Suprapubic skin (tissue), 4 donors: Measurements from ENCODE around the gene SCAMP4. TPM values are rescaled to one million over a fixed set of nuclear protein-coding genes. Genes with fewer than 3 reads are reported as not detected.
"Not testable (repeated sequence)": the region's sequence is repeated elsewhere in the genome, so short reads cannot be mapped to it uniquely, and the experiment has no call there.

Experiments
- DNase-seq, 2 donors: peaks; one replicate each; pipeline ENCODE4 v3.0.0-alpha.2; 2019; ENCODE audit warnings: low spot score in 2 of 2
- H3K27ac ChIP-seq: fragments of 200-600 bp; sonication (generic); one replicate; pipeline ENCODE4 v1.5.1; 2019
- H3K27me3 ChIP-seq: fragments of 200-600 bp; sonication (generic); one replicate; pipeline ENCODE4 v1.5.1; 2019
- H3K36me3 ChIP-seq: fragments of 200-600 bp; sonication (generic); one replicate; pipeline ENCODE4 v1.5.1; 2019
- H3K4me1 ChIP-seq: fragments of 200-600 bp; sonication (generic); one replicate; pipeline ENCODE4 v1.5.1; 2019
- H3K4me3 ChIP-seq: fragments of 200-600 bp; sonication (generic); one replicate; pipeline ENCODE4 v1.5.1; 2019; ENCODE audit warnings: mild to moderate bottlenecking
- H3K9me3 ChIP-seq: fragments of 200-600 bp; sonication (generic); one replicate; pipeline ENCODE4 v1.5.1; 2019
- CTCF ChIP-seq, 2 donors: fragments of 200-600 bp in 1 of 2; fragments of 450-650 bp in 1 of 2; sonication (generic) in 1 of 2; IDR thresholded peaks; one replicate each; pipeline ENCODE4 v1.5.1; 2016 to 2019; ENCODE audit warnings: antibody characterized with exemption in 2 of 2, mild to moderate bottlenecking in 1 of 2, moderate library complexity in 1 of 2
- EP300 ChIP-seq: sonication (generic); formaldehyde crosslinking; IDR thresholded peaks from one replicate; pipeline ENCODE4 v1.6.1; 2017; ENCODE audit warnings: antibody characterized with exemption
- POLR2A ChIP-seq, 2 donors: fragments of 450-650 bp; IDR thresholded peaks; one replicate each; pipeline ENCODE4 v1.6.1; 2017; ENCODE audit warnings: antibody characterized with exemption in 2 of 2, mild to moderate bottlenecking in 2 of 2, moderate library complexity in 2 of 2
- POLR2AphosphoS5 ChIP-seq, 3 donors: sonication (generic); formaldehyde crosslinking; IDR thresholded peaks; one replicate each; pipeline ENCODE4 v1.6.1; 2017; ENCODE audit warnings: antibody characterized with exemption in 3 of 3
- WGBS: methylation state at CpG from one replicate; pipeline ENCODE4 v1.1.5; 2018; 5-methylcytosine and 5-hydroxymethylcytosine counted together
- total RNA-seq, 4 donors: library from RNA; depleted of rRNA; stranded (reverse); fragments of >200 nt; gene quantifications; one replicate each; pipeline ENCODE4 v1.1.0, GENCODE V29; 2016

The SCAMP4 gene
- total RNA-seq, 4 donors from 2014 or later: 68.1 to 119 (median 103) TPM

- peaks cover 59% of the 10 kb centered on the region for H3K4me1 ChIP-seq
- WGBS: under 1% methylated on average over 32 of the region's 87 CpGs
Observed at GRCh38 chr19:1875646-1876495, 29.3 kb upstream of the SCAMP4 start.

GRCh38 chr19:1876496-1877279, 28.5 kb upstream of the SCAMP4 start:
- Histone ChIP-seq H3K36me3 (peaks cover 17% of the 10 kb centered on the region), H3K4me1 (peaks cover 65% of the 10 kb centered on the region), H3K4me3 (peak overlapping the region; percentile 99), H3K27ac (peak overlapping the region; percentile 98)
- H3K9me3 ChIP-seq, H3K27me3 ChIP-seq: not testable (repeated sequence)
- DNase-seq: peak in 1 of 2 donors; percentile 71
- 15% methylated on average over 23 of the region's 53 CpGs for WGBS

More at GRCh38 chr19:1875646-1876495, 29.3 kb upstream of the SCAMP4 start:
- Histone ChIP-seq H3K4me3 (peak overlapping the region; percentile 99), H3K36me3 (peaks cover 17% of the 10 kb centered on the region), H3K27ac (peak overlapping the region; percentile 98), H3K9me3 (no peaks in the 10 kb centered on the region), H3K27me3 (no peaks in the 10 kb centered on the region)
- peak; percentile 93 to 95 for DNase-seq
- peak; percentile 89 to 97 (median 93) for TF ChIP-seq POLR2AphosphoS5 (IDR thresholded peaks at IDR 0.05)
- TF ChIP-seq POLR2A (IDR thresholded peaks at IDR 0.05): peak; percentile 13 to 83
- TF ChIP-seq EP300: no peak

- Histone ChIP-seq H3K36me3 (peaks cover 14% of the 10 kb centered on the region), H3K4me3 (peak overlapping the region; percentile 99), H3K4me1 (peaks cover 66% of the 10 kb centered on the region)
- WGBS: 51% methylated on average over 24 of the region's 47 CpGs
- not testable (repeated sequence) for H3K27ac ChIP-seq, H3K27me3 ChIP-seq, DNase-seq, H3K9me3 ChIP-seq
Observed at GRCh38 chr19:1877280-1877660, 27.9 kb upstream of the SCAMP4 start.

- not testable (repeated sequence) for DNase-seq, H3K4me3 ChIP-seq, H3K9me3 ChIP-seq, H3K27me3 ChIP-seq, H3K27ac ChIP-seq
- H3K4me1 ChIP-seq: peaks cover 66% of the 10 kb centered on the region
- H3K36me3 ChIP-seq: peaks cover 14% of the 10 kb centered on the region
- WGBS: 86% methylated on average over 3 of the region's 8 CpGs
Observed at GRCh38 chr19:1878583-1878982, 26.6 kb upstream of the SCAMP4 start.

- H3K4me1 ChIP-seq: peaks cover 65% of the 10 kb centered on the region
- 84% methylated on average over 11 of the region's 17 CpGs for WGBS
Observed at GRCh38 chr19:1879982-1880381, 25.2 kb upstream of the SCAMP4 start.

GRCh38 chr19:1880611-1881392, 24.4 kb upstream of the SCAMP4 start:
- Histone ChIP-seq H3K9me3 (no peaks in the 10 kb centered on the region), H3K4me1 (peaks cover 60% of the 10 kb centered on the region), H3K36me3 (peaks cover 14% of the 10 kb centered on the region), H3K4me3 (peak overlapping the region; percentile 32), H3K27me3 (no peaks in the 10 kb centered on the region), H3K27ac (peak overlapping the region; percentile 56)
- TF ChIP-seq EP300: no peak
- WGBS: 92% methylated on average over 6 of the region's 35 CpGs
- DNase-seq: no peak

More at GRCh38 chr19:1879982-1880381, 25.2 kb upstream of the SCAMP4 start:
- H3K4me3 ChIP-seq, H3K27ac ChIP-seq, H3K27me3 ChIP-seq, DNase-seq, H3K9me3 ChIP-seq: not testable (repeated sequence)
- H3K36me3 ChIP-seq: peaks cover 14% of the 10 kb centered on the region

- WGBS: 58% methylated on average over 7 of the region's 44 CpGs
- Histone ChIP-seq H3K4me3 (peak overlapping the region; percentile 32), H3K27ac (peak overlapping the region; percentile 56), H3K36me3 (peaks cover 14% of the 10 kb centered on the region), H3K4me1 (peaks cover 55% of the 10 kb centered on the region)
- not testable (repeated sequence) for DNase-seq, H3K27me3 ChIP-seq, H3K9me3 ChIP-seq
Observed at GRCh38 chr19:1881393-1882088, 23.7 kb upstream of the SCAMP4 start.

- Histone ChIP-seq H3K27me3 (no peaks in the 10 kb centered on the region), H3K9me3 (no peaks in the 10 kb centered on the region), H3K4me1 (peaks cover 50% of the 10 kb centered on the region), H3K4me3 (peak overlapping the region; percentile 98), H3K36me3 (peaks cover 14% of the 10 kb centered on the region), H3K27ac (peak overlapping the region; percentile 56)
- WGBS: 55% methylated on average over 14 of the region's 31 CpGs
- TF ChIP-seq POLR2AphosphoS5 (IDR thresholded peaks at IDR 0.05): no peak
- TF ChIP-seq POLR2A (IDR thresholded peaks at IDR 0.05): no peak
- TF ChIP-seq EP300: no peak
- no peak for TF ChIP-seq CTCF (IDR thresholded peaks at IDR 0.05)
- no peak for DNase-seq
Observed at GRCh38 chr19:1882089-1882785, 23.0 kb upstream of the SCAMP4 start.
